Activated CD8-positive, alpha-beta T cell treated with anti-CD3 and anti-CD28 coated beads for 36 hours (primary cell): ENCODE measurements around the gene PIK3C2B. TPM values are rescaled to one million over a fixed set of nuclear protein-coding genes. Genes with fewer than 3 reads are reported as not detected.

ENCODE experiments used
- ATAC-seq: fragments of 200-7000 bp; cut with Tn5 transposase; one replicate; pipeline ENCODE4 v1.10.0; 2021; ENCODE audit warnings: mild to moderate bottlenecking, moderate library complexity
- CTCF ChIA-PET: fragments of 350-600 bp; sonication (Branson Sonifier 250); formaldehyde crosslinking; loops from one replicate; lab custom pipeline; 2021; ENCODE audit warnings: antibody characterized with exemption; lab: Charles Lee
- POLR2A ChIA-PET: fragments of 350-600 bp; sonication (Branson Sonifier 250); formaldehyde crosslinking; loops from one replicate; lab custom pipeline; 2021; ENCODE audit warnings: antibody characterized with exemption; lab: Charles Lee
- DNase-seq: peaks from one replicate; pipeline ENCODE4 v3.0.0-alpha.2; 2020
- H3K27ac Mint-ChIP-seq: one replicate; pipeline ENCODE4 v1.8.0; 2021; ENCODE audit warnings: mild to moderate bottlenecking, mixed read lengths
- H3K27me3 Mint-ChIP-seq: one replicate; pipeline ENCODE4 v1.8.0; 2021; ENCODE audit warnings: mixed read lengths
- H3K36me3 Mint-ChIP-seq: one replicate; pipeline ENCODE4 v1.8.0; 2021; ENCODE audit warnings: low read depth, mixed read lengths
- H3K4me1 Mint-ChIP-seq: one replicate; pipeline ENCODE4 v1.8.0; 2021; ENCODE audit warnings: low read depth, mixed read lengths
- H3K4me3 Mint-ChIP-seq: one replicate; pipeline ENCODE4 v1.8.0; 2021; ENCODE audit warnings: mild to moderate bottlenecking, moderate library complexity, mixed read lengths
- H3K9me3 Mint-ChIP-seq: one replicate; pipeline ENCODE4 v1.8.0; 2021; ENCODE audit warnings: mixed read lengths
- CTCF ChIP-seq: fragments of 200-600 bp; IDR thresholded peaks from one replicate; pipeline ENCODE4 v1.8.0; 2022; ENCODE audit warnings: antibody characterized with exemption, mild to moderate bottlenecking
- intact Hi-C: fragments of 100-400 bp; cut with micrococcal nuclease; formaldehyde crosslinking; loops from one replicate; pipeline ENCODE4 v1.10.0; 2022
- total RNA-seq, 2 experiments: library from RNA; stranded (reverse); gene quantifications; one replicate each; pipeline ENCODE4 v1.2.3, GENCODE V29; 2021

Gene PIK3C2B
- total RNA-seq, 2 experiments from 2014 or later, result 26.6 to 28.9 TPM

- Mint-ChIP-seq H3K27me3 (no peaks in the 10 kb centered on the region), H3K36me3 (peaks cover 13% of the 10 kb centered on the region), H3K4me1 (peaks cover 32% of the 10 kb centered on the region), H3K4me3 (no peak overlapping the region), H3K27ac (no peak overlapping the region), H3K9me3 (no peaks in the 10 kb centered on the region)
- no peak for TF ChIP-seq CTCF
- intact Hi-C loops, result no loop called here
- CTCF ChIA-PET, result interaction anchor here (1.1 to 1.6 kb wide), 3 partner anchors 21 to 70 kb away, joined by 4 read pairs; no protein-coding TSS in a partner anchor
- DNase-seq, result no peak
- no peak for ATAC-seq
- POLR2A ChIA-PET, result no interaction called here
These were observed 26.4 kb downstream of the PIK3C2B start for GRCh38 chr1:204468206-204468605.

- peaks cover 15% of the 10 kb centered on the region for H3K36me3 Mint-ChIP-seq
- no peak for TF ChIP-seq CTCF
- no peak for ATAC-seq
- H3K27ac Mint-ChIP-seq, result peak overlapping the region; percentile 22
- no peaks in the 10 kb centered on the region for H3K27me3 Mint-ChIP-seq
- H3K4me3 Mint-ChIP-seq, result no peak overlapping the region
- no peak for DNase-seq
- CTCF ChIA-PET, result interaction anchor here (0.8 to 3.3 kb wide), 9 partner anchors 12 to 340 kb away, joined by 4 to 13 read pairs (median 4); no protein-coding TSS in a partner anchor
- H3K4me1 Mint-ChIP-seq, result peaks cover 44% of the 10 kb centered on the region
- POLR2A ChIA-PET, result interaction anchor here (0.7 to 2.1 kb wide), 6 partner anchors 9 to 31 kb away, joined by 3 to 11 read pairs (median 3); partner anchors contain the start of gene PIK3C2B
- intact Hi-C loops, result no loop called here
- no peaks in the 10 kb centered on the region for H3K9me3 Mint-ChIP-seq
These were observed 27.9 kb downstream of the PIK3C2B start for GRCh38 chr1:204466416-204467405.

GRCh38 chr1:204465546-204466415, 28.8 kb downstream of the PIK3C2B start:
- ChIA-PET CTCF (interaction anchor here (1.3 to 3.3 kb wide), 6 partner anchors 13 to 341 kb away, joined by 4 to 13 read pairs (median 8); no protein-coding TSS in a partner anchor), POLR2A (interaction anchor here (0.7 to 2.1 kb wide), 7 partner anchors 10 to 32 kb away, joined by 3 to 11 read pairs (median 3); partner anchors contain the start of gene PIK3C2B)
- intact Hi-C loops, result no loop called here
- Mint-ChIP-seq H3K4me1 (peaks cover 53% of the 10 kb centered on the region), H3K27me3 (no peaks in the 10 kb centered on the region), H3K9me3 (no peaks in the 10 kb centered on the region), H3K4me3 (no peak overlapping the region), H3K36me3 (peaks cover 18% of the 10 kb centered on the region), H3K27ac (peak overlapping the region; percentile 39)
- ATAC-seq, result no peak
- no peak for DNase-seq
- TF ChIP-seq CTCF, result no peak

GRCh38 chr1:204464701-204465100, 29.9 kb downstream of the PIK3C2B start:
- Mint-ChIP-seq H3K27ac (no peak overlapping the region), H3K27me3 (no peaks in the 10 kb centered on the region), H3K4me1 (peaks cover 53% of the 10 kb centered on the region), H3K9me3 (no peaks in the 10 kb centered on the region), H3K4me3 (no peak overlapping the region), H3K36me3 (peaks cover 29% of the 10 kb centered on the region)
- intact Hi-C loops, result no loop called here
- ChIA-PET CTCF (interaction anchor here (1.8 to 3.3 kb wide), 3 partner anchors 18 to 34 kb away, joined by 7 to 13 read pairs (median 10); partner anchors contain the start of gene PIK3C2B), POLR2A (interaction anchor here (1.4 to 1.9 kb wide), 2 partner anchors 13 to 24 kb away, joined by 4 read pairs; no protein-coding TSS in a partner anchor)
- ATAC-seq (peak; percentile 45), DNase-seq (no peak)
- no peak for TF ChIP-seq CTCF
